HG02938 (cell line): ENCODE measurements around the gene CCDC38.
"Not testable (repeated sequence)": the region's sequence is repeated elsewhere in the genome, so short reads cannot be mapped to it uniquely, and the experiment has no call there.

Experiments used
- ATAC-seq: cut with Tn5 transposase; IDR thresholded peaks from one replicate; pipeline ENCODE4 v1.9.1; 2021; ENCODE audit warnings: mild to moderate bottlenecking, moderate library complexity; ENCODE audit not compliant: unreplicated experiment

CCDC38 gene

DNA sequence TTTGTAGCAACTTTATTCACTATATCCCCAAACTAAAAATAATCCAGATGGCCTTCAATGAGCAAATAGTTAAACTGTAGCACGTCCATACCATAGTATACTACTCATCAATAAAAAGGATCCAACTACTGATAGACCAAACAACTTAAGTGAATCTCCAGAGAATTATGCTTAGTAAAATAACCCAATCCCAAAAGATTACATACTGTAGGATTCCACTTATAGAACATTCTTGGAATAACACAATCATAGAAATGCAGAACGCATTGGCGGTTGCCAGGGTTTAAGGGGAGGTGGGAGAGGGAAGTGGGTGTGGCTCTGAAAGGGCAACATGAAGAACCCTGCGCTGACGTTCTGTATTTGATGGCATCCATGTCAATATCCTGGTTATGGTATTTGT lies 55.1 kb downstream of the CCDC38 start:
- ATAC-seq: no peak

- no peak for ATAC-seq
Measured at GRCh38 chr12:95884998-95885397, 57.4 kb downstream of the CCDC38 start.

DNA sequence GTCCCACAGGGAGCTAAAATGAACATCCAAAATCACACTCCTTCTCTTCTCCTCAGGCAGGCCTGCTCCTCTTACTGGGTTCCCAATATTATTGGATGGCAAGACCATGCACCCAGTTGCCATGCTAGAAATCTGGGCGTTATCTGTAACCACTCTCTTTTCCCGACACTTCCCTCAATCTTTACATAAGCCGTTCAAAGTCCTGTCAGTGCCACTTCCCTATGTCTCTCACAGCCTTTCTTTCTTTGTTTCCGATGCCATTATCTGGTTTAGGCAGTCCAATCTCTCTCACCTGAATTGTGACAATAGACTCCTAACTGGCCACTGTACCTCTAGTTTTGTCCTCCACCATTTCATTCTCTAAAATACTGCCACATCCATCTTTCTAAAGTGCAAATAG lies 59.5 kb downstream of the CCDC38 start:
- ATAC-seq: no peak

DNA sequence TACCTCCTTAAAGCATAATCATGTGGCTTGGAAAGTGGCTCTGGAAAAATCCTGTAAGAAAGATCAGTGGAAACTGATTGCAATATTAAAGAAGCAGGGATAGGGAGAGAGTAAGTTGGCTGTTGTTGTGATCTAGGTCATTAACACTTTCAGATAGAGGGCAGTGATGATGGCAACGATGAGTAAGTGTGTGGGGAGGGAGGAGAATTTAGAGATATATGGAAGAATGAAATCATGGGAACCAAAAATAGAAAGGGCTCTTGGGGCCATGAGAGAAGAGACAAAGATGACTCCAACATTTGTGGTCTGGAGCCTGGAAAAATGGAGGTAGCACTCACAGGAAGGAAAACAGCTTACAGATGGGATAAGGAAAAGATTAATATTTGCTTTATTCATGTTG lies 60.3 kb downstream of the CCDC38 start:
- ATAC-seq: no peak

DNA sequence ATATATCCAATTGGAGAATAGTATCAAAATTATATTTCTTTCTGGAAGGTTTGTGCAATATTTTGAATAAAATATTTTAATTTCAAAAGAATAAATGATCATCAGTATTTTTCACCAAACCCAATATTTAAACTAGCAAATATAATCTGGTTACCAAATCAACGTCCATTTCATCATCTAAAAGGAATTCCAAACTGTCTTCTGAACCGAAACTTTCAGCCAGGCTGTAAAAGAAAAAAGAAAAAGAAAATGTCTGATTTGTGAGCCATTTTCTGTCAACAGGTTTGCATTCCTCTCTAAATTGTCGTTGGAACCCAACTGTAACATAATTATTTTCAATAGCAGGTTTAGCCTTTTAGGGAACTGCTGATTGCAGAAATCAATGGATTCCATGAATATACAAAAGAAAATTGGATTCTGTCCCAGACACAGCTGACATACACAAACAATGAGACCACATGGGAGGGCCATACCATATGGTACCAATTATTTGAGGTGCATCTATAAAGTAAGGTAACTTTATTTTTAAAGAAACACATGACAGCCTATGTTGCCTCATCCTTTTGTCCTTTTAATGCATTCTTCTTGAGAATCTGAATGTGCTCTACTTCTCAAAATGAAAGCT lies 61.0 kb downstream of the CCDC38 start:
- ATAC-seq: no peak

- ATAC-seq: no peak
Measured at GRCh38 chr12:95880895-95881294, 61.5 kb downstream of the CCDC38 start.

GRCh38 chr12:95877622-95878021 lies 64.8 kb downstream of the CCDC38 start:
- no peak for ATAC-seq

GRCh38 chr12:95874452-95874851 lies 68.0 kb downstream of the CCDC38 start:
- ATAC-seq: no peak

DNA sequence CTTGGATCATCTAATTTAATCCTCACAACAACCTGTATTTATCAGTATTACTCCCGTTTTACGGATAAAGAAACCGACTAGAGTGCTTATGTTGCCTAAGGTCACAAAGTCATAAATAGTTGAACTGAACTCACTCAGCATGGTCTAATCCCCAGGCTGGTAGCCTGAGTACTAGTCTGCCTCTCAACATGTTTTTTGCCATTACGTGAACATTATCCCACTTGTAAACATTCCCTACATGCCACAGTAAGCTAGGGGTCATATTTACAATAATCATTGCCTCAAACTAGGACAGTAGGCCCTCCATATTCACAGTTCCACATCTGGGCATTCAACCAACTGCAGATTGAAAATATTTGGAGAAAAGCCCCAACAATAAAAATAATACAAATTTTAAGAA lies 71.5 kb downstream of the CCDC38 start:
- no peak for ATAC-seq

DNA sequence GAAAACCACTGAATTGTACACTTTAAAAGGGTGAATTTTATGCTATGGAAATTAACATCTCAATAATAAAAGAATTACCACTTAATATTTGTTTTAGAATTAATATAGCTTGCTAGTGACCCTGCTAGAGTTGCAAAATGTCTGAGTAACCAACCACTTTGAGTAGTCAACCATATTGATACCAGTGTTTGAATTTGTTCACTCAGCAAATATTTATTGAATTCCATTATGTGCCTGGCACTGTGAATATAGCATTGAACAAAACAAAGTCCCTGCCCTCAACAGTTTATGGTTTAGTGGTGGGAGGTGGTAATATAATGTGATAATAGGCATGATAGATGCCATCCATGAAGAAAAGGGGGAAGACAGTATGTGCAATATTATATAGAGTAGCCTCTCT lies 79.1 kb downstream of the CCDC38 start:
- no peak for ATAC-seq

- no peak for ATAC-seq
Measured at GRCh38 chr12:95862038-95862437, 80.4 kb downstream of the CCDC38 start.

DNA sequence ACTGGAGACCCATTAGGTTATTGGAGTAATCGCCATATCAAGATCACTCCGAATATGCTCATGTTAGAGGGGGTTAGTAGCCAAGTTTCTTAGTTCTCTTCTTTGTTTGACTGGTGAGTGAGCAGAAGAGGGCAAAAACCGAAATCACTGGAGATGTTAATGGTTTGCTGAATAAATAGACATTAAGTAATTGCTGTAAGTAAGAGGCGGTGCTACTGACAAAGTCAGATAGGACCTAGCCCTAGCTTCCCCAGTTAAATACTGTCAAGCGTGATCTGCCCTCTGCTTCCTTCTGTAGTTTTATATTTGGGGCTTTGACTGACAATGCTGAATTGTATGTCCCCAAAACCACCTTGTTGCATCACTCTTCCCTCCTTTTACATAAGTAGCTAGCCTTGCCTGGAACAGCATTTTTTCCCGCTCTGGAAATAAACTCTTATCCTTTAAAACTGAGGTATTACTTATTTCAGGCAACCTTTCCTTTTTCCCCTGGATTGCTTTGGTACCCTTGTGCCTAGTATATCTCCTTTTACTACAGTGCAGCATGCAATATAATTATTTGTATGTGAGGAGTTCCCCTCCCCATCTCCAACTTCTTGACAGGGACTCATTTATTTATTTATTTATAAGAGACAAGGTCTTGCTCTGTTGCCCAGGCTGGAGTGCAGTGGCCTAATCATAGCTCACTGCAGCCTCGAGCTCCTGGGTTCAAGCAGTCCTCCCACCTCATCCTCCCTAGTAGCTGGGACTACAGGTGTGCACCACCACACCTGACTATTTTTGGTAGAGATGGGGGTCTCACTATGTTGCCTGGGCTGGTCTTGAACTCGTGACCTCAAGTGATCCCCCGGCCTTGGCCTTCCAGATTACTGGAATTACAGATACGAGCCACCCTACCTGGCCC lies 82.2 kb downstream of the CCDC38 start:
- ATAC-seq: no peak

DNA sequence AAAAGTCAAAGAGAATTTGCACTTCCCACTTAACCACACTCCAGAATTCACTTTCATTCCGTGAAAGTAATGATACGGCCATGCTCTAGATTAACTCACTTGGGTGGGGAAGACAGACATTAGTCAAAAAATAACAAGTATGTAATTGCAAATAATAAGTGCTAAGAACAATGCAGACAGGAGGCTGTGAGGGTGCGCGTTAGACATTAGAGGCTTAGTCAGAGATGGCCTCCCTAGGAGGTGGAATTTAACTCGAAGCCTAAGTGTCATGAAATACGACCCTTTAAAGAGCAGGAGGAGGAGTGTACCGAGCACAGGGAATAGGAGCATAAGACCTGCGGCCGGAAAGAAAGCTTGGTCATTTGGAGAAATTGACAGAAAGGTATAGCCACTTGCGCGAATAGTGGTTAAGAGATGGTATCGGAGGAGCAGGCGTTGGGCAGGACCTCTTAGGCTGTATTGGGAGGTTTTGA lies 83.0 kb downstream of the CCDC38 start:
- peak; percentile 21 for ATAC-seq

DNA sequence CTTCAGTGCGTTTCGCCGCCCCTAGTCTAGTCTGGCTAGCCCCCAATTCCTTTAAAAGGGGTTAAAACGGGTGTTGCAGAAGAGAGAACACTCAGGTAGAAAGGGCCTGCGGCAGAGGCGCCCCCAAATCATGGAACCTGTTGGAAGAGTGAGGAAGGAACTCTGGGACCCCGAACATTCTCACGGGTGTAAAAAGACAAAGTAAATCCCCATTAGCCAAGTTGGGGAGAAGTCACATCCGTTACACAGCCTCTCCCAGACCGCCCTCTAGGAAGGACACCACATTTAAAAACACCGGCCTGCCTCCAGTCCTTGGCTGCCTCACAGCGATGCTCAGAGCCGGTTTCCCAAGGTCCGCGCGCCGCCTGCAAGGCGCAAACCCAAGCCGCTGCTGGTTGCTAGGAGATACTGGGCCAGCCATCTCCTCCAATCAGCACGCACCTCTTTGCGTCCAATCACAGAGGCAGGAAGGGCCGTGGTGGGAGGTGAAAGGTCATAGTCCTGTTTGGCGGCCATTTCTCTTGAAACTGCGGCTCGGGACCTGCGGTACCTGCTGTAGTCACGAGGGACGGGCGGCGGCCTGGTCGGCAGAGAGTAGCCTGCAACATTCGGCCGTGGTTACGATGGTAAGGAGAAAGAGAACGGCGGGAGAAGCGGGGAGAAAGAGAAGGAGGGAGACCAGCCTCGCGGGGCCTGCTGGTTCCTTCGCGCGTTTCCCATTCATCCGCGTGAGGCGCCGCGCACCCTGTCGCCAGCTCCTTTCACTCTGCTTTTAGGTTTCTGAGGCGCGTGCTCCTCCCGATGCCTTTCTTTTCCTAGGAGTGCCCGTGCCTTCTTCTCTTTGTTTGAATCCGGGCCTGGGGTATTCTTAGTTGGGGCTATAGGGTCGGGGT lies 83.7 kb downstream of the CCDC38 start, which contains the start of gene SNRPF:
Gene SNRPF, plus strand, starts transcription at position 502 of the 893 bp plus-strand sequence. Its CDS starts 122 bp downstream, at position 624.
- ATAC-seq: peak; percentile 98

DNA sequence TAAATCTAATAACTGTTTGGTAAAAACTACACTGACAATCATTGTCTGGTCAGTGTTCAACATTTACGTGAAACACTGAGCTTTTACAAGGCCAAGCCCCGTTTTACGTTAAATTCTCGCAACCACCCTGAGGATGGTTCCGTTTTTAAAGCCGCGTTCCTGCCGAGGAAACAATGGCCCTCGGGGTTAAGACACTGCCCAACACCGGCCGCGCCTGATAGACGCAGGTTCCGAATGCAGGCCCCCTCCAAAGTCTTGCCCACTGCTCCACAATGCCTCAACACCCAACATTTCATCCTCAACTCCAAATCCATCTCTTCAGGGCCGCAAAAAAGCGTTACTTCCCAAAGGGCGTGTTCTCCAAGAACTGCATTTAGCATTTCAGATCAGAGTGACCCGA lies 84.6 kb downstream of the CCDC38 start:
- ATAC-seq: no peak

GRCh38 chr12:95857156-95857555 lies 85.3 kb downstream of the CCDC38 start:
- ATAC-seq: no peak

- no peak for ATAC-seq
Measured at GRCh38 chr12:95852133-95852532, 90.3 kb downstream of the CCDC38 start.

- ATAC-seq: no peak
Measured at GRCh38 chr12:95851606-95852005, 90.8 kb downstream of the CCDC38 start.

GRCh38 chr12:95848575-95849388 lies 93.6 kb downstream of the CCDC38 start:
- no peak for ATAC-seq

DNA sequence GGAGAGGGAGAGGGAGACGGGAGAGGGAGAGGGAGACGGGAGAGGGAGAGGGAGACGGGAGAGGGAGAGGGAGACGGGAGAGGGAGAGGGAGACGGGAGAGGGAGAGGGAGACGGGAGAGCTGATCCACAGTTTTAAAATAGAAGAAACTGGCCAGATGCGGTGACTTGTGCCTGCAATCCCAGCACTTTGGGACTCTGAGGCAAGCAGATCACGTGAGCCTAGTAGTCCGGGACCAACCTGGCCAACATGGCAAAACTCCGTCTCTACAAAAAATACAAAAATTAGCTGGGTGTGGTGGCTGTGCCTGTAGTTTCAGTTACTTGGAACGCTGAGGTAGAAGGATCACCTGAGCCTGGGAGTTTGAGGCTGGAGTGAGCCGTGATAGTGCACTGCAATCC lies 100.0 kb downstream of the CCDC38 start:
- not testable (repeated sequence) for ATAC-seq
